HL-60 (cell line): ENCODE data around the gene PDCD4.

Experiments used
- GABPA ChIP-seq: IDR thresholded peaks from 2 replicates; pipeline ENCODE4 v1.6.1; 2012; ENCODE audit warnings: low read depth
- POLR2AphosphoS5 ChIP-seq: IDR thresholded peaks from 2 replicates; pipeline ENCODE4 v1.6.1; 2012; ENCODE audit warnings: low read depth
- TF ChIP-seq, protein P1 (sequence below): IDR thresholded peaks from one replicate; pipeline ENCODE4 v1.5.1; 2011; ENCODE audit warnings: low read length, control low read depth, inconsistent platforms; ENCODE audit not compliant: insufficient read depth

DNA sequence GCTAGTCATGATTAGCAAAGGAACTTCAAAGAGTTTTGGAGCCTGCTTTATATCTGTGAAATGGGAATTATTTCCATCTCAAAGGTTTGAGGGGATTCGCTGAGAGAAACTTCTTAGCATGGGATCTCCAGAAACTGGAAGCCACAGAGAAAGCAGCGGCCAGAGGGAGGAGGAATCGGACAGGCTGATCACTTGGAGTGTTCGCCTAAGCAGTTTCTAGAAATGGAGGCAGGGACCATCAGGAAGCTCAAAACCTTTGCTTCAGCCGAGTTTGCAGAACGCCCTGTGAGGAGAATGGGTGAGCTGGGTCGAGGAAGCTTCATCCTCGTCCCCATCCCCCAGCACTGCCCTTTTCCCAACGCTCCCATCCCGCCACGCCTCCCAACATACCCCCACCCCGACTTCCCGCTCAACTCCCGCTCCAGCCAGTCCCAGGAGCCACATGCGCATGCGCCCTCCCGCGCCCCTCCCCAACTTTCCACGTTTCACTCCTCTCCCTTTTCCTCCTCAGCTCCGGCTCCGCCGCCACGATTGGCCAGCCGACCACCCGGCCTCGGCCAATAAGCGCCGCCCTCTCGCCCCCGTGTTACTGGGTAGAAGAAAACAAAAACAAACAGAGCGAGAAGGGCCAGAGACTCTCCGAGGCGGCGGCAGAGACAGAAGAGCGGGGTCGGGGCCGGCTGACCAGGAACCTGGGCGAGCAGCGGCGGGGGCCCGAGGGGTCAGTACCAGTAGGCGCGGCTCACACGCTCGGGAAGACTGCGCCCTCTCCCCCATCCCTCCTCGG, at the start of gene PDCD4:
- TF ChIP-seq GABPA (no peak), POLR2AphosphoS5 (peak; percentile 72; the same call in 1 of the 2 replicates)
- TF ChIP-seq, protein P1, sequence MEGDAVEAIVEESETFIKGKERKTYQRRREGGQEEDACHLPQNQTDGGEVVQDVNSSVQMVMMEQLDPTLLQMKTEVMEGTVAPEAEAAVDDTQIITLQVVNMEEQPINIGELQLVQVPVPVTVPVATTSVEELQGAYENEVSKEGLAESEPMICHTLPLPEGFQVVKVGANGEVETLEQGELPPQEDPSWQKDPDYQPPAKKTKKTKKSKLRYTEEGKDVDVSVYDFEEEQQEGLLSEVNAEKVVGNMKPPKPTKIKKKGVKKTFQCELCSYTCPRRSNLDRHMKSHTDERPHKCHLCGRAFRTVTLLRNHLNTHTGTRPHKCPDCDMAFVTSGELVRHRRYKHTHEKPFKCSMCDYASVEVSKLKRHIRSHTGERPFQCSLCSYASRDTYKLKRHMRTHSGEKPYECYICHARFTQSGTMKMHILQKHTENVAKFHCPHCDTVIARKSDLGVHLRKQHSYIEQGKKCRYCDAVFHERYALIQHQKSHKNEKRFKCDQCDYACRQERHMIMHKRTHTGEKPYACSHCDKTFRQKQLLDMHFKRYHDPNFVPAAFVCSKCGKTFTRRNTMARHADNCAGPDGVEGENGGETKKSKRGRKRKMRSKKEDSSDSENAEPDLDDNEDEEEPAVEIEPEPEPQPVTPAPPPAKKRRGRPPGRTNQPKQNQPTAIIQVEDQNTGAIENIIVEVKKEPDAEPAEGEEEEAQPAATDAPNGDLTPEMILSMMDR, result no peak
